Spleen (tissue), 7 donors: ENCODE results near the gene LPIN3.

Experiments
- POLR2A ChIP-seq, 3 donors: fragments of 450-650 bp; IDR thresholded peaks; one replicate each; pipeline ENCODE4 v1.5.1; 2017; ENCODE audit warnings: antibody characterized with exemption in 3 of 3, mild to moderate bottlenecking in 1 of 3
- POLR2AphosphoS5 ChIP-seq, 3 donors: sonication (generic); formaldehyde crosslinking; IDR thresholded peaks; one replicate each; pipeline ENCODE4 v1.5.1; 2017; ENCODE audit warnings: antibody characterized with exemption in 3 of 3
- TF ChIP-seq, protein P1 (sequence below), 11 experiments: fragments of 200-600 bp in 7 of 11; fragments of 450-650 bp in 4 of 11; sonication (generic) in 4 of 11; IDR thresholded peaks in 8 of 11; conservative IDR thresholded peaks in 3 of 11; 1 replicate in 7 of 11; 2 replicates in 4 of 11; pipeline versions ENCODE4 v1.4.0 to v1.8.0; 2016 to 2021; ENCODE audit warnings: antibody characterized with exemption in 11 of 11, inconsistent platforms in 4 of 11, mild to moderate bottlenecking in 1 of 11
- donor health status: DM: no; HTN: no; CAD: no; lungs with moderate emphysema.
- donor health status: DM: no; HTN: no; CAD: no.
- donor health status: DM: no; HTN: no; CAD: no.

DNA sequence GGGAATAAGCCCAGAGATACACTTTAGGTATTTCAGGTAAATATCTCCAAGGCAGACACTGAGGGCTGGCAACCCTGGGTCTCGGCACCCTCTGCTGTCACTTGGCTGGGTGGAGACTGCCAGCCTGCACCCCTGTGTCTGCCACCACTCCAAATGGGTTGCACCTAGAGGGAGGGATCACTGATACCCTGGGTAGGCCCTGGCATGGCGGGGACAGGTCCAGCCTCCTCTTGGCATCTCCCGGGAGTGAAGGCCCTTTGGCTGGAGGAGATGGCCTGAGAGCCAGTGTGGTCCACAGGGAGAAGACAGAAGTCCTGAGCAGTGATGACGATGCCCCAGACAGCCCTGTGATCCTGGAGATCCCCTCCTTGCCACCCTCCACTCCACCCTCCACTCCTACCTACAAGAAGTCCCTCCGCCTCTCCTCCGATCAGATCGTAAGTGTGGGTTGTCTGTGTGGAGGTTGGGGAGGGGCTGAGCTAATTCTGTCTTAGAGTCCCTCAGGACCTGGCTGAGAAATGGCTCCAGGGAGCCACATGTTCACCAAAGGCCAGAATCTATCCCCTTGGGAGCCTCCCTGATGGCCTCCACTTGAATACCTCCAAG is 15.1 kb downstream of the LPIN3 start:
- TF ChIP-seq, protein P1, sequence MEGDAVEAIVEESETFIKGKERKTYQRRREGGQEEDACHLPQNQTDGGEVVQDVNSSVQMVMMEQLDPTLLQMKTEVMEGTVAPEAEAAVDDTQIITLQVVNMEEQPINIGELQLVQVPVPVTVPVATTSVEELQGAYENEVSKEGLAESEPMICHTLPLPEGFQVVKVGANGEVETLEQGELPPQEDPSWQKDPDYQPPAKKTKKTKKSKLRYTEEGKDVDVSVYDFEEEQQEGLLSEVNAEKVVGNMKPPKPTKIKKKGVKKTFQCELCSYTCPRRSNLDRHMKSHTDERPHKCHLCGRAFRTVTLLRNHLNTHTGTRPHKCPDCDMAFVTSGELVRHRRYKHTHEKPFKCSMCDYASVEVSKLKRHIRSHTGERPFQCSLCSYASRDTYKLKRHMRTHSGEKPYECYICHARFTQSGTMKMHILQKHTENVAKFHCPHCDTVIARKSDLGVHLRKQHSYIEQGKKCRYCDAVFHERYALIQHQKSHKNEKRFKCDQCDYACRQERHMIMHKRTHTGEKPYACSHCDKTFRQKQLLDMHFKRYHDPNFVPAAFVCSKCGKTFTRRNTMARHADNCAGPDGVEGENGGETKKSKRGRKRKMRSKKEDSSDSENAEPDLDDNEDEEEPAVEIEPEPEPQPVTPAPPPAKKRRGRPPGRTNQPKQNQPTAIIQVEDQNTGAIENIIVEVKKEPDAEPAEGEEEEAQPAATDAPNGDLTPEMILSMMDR (IDR thresholded peaks at IDR 0.05 in 8 of 11, conservative IDR thresholded peaks at IDR 0.05 in 3 of 11), result no peak
- TF ChIP-seq POLR2A (IDR thresholded peaks at IDR 0.05), result no peak
- no peak for TF ChIP-seq POLR2AphosphoS5 (IDR thresholded peaks at IDR 0.05)
